Neural progenitor cell (in vitro differentiated cells): ENCODE data around the gene TMEM101.

Source experiments
- EZH2 ChIP-seq: fragments of 200-600 bp; sonication (generic); IDR thresholded peaks from 2 replicates; pipeline ENCODE4 v1.6.1; 2017; ENCODE audit warnings: antibody characterized with exemption, mild to moderate bottlenecking, moderate library complexity
- EZH2phosphoT487 ChIP-seq: fragments of 200-600 bp; sonication (generic); IDR thresholded peaks from 2 replicates; pipeline ENCODE4 v1.6.1; 2017; ENCODE audit warnings: antibody characterized with exemption
- TF ChIP-seq, protein P1 (sequence below): fragments of 200-600 bp; sonication (generic); IDR thresholded peaks from 2 replicates; pipeline ENCODE4 v1.5.1; 2017; ENCODE audit warnings: antibody characterized with exemption, mild to moderate bottlenecking

DNA sequence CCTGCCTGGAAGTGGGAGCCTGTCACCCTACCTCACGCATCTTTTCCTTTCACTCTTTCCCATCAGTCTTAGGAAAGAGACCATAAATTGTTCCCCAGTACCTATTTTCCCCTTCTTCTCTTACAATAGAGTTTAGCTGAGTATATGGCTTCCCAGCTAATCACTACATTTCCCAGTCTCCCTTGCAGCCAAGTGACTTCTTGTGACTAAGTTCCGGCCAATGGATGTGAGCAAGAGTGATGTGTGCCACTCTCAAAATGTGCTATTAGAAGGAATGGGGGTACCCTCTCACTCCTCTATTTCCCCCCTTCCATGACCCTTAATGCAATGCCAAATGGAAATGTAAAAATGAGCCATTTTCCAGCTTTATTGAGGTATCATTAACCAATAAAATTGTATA lies 52.8 kb downstream of the TMEM101 start:
- TF ChIP-seq, protein P1, sequence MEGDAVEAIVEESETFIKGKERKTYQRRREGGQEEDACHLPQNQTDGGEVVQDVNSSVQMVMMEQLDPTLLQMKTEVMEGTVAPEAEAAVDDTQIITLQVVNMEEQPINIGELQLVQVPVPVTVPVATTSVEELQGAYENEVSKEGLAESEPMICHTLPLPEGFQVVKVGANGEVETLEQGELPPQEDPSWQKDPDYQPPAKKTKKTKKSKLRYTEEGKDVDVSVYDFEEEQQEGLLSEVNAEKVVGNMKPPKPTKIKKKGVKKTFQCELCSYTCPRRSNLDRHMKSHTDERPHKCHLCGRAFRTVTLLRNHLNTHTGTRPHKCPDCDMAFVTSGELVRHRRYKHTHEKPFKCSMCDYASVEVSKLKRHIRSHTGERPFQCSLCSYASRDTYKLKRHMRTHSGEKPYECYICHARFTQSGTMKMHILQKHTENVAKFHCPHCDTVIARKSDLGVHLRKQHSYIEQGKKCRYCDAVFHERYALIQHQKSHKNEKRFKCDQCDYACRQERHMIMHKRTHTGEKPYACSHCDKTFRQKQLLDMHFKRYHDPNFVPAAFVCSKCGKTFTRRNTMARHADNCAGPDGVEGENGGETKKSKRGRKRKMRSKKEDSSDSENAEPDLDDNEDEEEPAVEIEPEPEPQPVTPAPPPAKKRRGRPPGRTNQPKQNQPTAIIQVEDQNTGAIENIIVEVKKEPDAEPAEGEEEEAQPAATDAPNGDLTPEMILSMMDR = no peak
- TF ChIP-seq EZH2phosphoT487 = no peak
- TF ChIP-seq EZH2 = no peak
